Testis (tissue), 3 donors: Measurements from ENCODE around the gene C12orf76. TPM values are rescaled to one million over a fixed set of nuclear protein-coding genes. Genes with fewer than 3 reads are reported as not detected.

Source experiments
- DNase-seq: peaks from one replicate; pipeline ENCODE4 v3.0.0-alpha.2; 2019
- H3K27ac ChIP-seq, 2 donors: fragments of 200-600 bp; sonication (generic); one replicate each; pipeline ENCODE4 v1.5.1; 2019
- H3K27me3 ChIP-seq: fragments of 200-600 bp; sonication (generic); one replicate; pipeline ENCODE4 v1.5.1; 2019
- H3K36me3 ChIP-seq: fragments of 200-600 bp; sonication (generic); one replicate; pipeline ENCODE4 v1.5.1; 2017; ENCODE audit warnings: low read depth; ENCODE audit errors: missing control alignments
- H3K4me1 ChIP-seq: fragments of 200-600 bp; sonication (generic); one replicate; pipeline ENCODE4 v1.5.1; 2019
- H3K4me3 ChIP-seq, 2 donors: fragments of 200-600 bp; sonication (generic); one replicate each; pipeline ENCODE4 v1.5.1; 2017 to 2019
- H3K9me3 ChIP-seq: fragments of 200-600 bp; sonication (generic); one replicate; pipeline ENCODE4 v1.5.1; 2017
- POLR2A ChIP-seq: fragments of 450-650 bp; IDR thresholded peaks from one replicate; pipeline ENCODE4 v1.6.1; 2017; ENCODE audit warnings: antibody characterized with exemption, mild to moderate bottlenecking, moderate library complexity
- WGBS, 2 donors: methylation state at CpG; one replicate each; pipeline ENCODE4 v1.1.5; 2018; 5-methylcytosine and 5-hydroxymethylcytosine counted together
- intact Hi-C: fragments of 100-400 bp; cut with DNase I; formaldehyde crosslinking; loops from one replicate; pipeline ENCODE4 v1.15.1; 2023; ENCODE audit warnings: low total_unique reads
- polyA plus RNA-seq: library from polyadenylated mRNA; stranded (reverse); fragments of 350-450 nt; fragmentation: Illumina TruSeq; extraction: RNeasy Lipid Tissue Mini Kit (QIAGEN cat#74804); gene quantifications from one replicate; pipeline ENCODE4 v1.2.3, GENCODE V29; 2014; ENCODE audit warnings: low read depth, low replicate concordance; ENCODE audit not compliant: insufficient read depth
- total RNA-seq, 2 donors: library from RNA; depleted of rRNA; stranded (reverse); fragments of >200 nt; gene quantifications; one replicate each; pipeline ENCODE4 v1.2.3, GENCODE V29; 2016
- TF ChIP-seq, protein P1 (sequence below), 3 experiments: fragments of 450-650 bp in 2 of 3; fragments of 200-600 bp in 1 of 3; sonication (generic) in 1 of 3; IDR thresholded peaks; one replicate each; pipeline ENCODE4 v1.5.1; 2016 to 2019; ENCODE audit warnings: antibody characterized with exemption in 3 of 3, mild to moderate bottlenecking in 2 of 3, moderate library complexity in 1 of 3

C12orf76 gene
- total and polyA plus RNA-seq, 3 donors from 2014 or later: 28.3 to 32.8 (median 28.7) TPM

- Histone ChIP-seq H3K9me3 (no peaks in the 10 kb centered on the region), H3K4me3 (no peak overlapping the region), H3K4me1 (no peaks in the 10 kb centered on the region), H3K36me3 (no peaks in the 10 kb centered on the region), H3K27ac (no peak overlapping the region), H3K27me3 (no peaks in the 10 kb centered on the region)
- no peak for DNase-seq
- intact Hi-C loops: no loop called here
- WGBS, 2 donors: 58 to 62% methylated on average over 5 of the region's 5 CpGs
- TF ChIP-seq POLR2A: no peak
- TF ChIP-seq, protein P1, sequence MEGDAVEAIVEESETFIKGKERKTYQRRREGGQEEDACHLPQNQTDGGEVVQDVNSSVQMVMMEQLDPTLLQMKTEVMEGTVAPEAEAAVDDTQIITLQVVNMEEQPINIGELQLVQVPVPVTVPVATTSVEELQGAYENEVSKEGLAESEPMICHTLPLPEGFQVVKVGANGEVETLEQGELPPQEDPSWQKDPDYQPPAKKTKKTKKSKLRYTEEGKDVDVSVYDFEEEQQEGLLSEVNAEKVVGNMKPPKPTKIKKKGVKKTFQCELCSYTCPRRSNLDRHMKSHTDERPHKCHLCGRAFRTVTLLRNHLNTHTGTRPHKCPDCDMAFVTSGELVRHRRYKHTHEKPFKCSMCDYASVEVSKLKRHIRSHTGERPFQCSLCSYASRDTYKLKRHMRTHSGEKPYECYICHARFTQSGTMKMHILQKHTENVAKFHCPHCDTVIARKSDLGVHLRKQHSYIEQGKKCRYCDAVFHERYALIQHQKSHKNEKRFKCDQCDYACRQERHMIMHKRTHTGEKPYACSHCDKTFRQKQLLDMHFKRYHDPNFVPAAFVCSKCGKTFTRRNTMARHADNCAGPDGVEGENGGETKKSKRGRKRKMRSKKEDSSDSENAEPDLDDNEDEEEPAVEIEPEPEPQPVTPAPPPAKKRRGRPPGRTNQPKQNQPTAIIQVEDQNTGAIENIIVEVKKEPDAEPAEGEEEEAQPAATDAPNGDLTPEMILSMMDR (IDR thresholded peaks at IDR 0.05): no peak
These were observed 25.0 kb downstream of the C12orf76 start for GRCh38 chr12:110023059-110023980.

- no peak for TF ChIP-seq POLR2A
- TF ChIP-seq, protein P1 (IDR thresholded peaks at IDR 0.05): no peak
- intact Hi-C loops: no loop called here
- H3K27me3 ChIP-seq: no peaks in the 10 kb centered on the region
- H3K36me3 ChIP-seq: peaks cover 4% of the 10 kb centered on the region
- WGBS, 2 donors: 93 to 94% methylated on average over 4 of the region's 4 CpGs
- H3K4me1 ChIP-seq: no peaks in the 10 kb centered on the region
- H3K9me3 ChIP-seq: no peaks in the 10 kb centered on the region
- H3K27ac ChIP-seq: no peak overlapping the region
- DNase-seq: no peak
- no peak overlapping the region for H3K4me3 ChIP-seq
These were observed 27.4 kb downstream of the C12orf76 start for GRCh38 chr12:110020956-110021355.

GRCh38 chr12:110015132-110015531 lies 33.2 kb downstream of the C12orf76 start:
- Histone ChIP-seq H3K4me1 (no peaks in the 10 kb centered on the region), H3K27ac (no peak overlapping the region), H3K27me3 (no peaks in the 10 kb centered on the region), H3K4me3 (no peak overlapping the region), H3K9me3 (no peaks in the 10 kb centered on the region), H3K36me3 (peaks cover 4% of the 10 kb centered on the region)
- intact Hi-C loops: no loop called here
- no peak for TF ChIP-seq POLR2A
- TF ChIP-seq, protein P1 (IDR thresholded peaks at IDR 0.05): no peak
- WGBS, 2 donors: 67 to 76% methylated on average over 2 of the region's 2 CpGs
- no peak for DNase-seq

DNA sequence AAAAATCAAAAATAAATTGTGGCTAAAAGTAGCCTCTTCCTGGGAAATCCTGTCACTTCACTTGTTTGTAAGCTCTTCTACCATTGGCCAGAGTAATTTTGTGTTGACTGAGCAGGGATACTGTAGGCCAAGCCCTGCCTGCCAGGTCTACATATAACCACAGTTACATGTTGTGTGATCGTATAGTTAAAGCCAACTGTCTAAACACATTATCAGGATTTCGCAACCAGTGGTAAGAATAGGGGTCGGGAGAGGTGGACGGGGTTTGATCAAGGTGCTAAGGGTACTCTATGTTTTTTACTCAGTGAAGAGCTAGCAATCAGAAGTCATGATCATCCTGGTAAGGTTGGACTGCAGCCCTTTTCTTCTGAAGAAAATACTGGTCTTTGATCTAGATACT lies 35.7 kb downstream of the C12orf76 start:
- DNase-seq: no peak
- H3K27me3 ChIP-seq: no peaks in the 10 kb centered on the region
- intact Hi-C loops: no loop called here
- no peak overlapping the region for H3K27ac ChIP-seq
- H3K4me3 ChIP-seq: no peak overlapping the region
- no peaks in the 10 kb centered on the region for H3K9me3 ChIP-seq
- WGBS, 2 donors: 94 to 96% methylated on average over 4 of the region's 4 CpGs
- no peaks in the 10 kb centered on the region for H3K36me3 ChIP-seq
- TF ChIP-seq POLR2A: no peak
- TF ChIP-seq, protein P1 (IDR thresholded peaks at IDR 0.05): no peak
- no peaks in the 10 kb centered on the region for H3K4me1 ChIP-seq
